IPS-20b (cell line): Measurements from ENCODE around the gene GARNL3.

ENCODE experiments used
- H3K27ac ChIP-seq: one replicate; pipeline ENCODE4 v1.5.1; 2013; ENCODE audit warnings: low read length
- H3K27me3 ChIP-seq: 2 replicates; pipeline ENCODE4 v1.6.1; 2013; ENCODE audit warnings: mild to moderate bottlenecking, low read length, inconsistent platforms; ENCODE audit not compliant: insufficient read depth
- H3K36me3 ChIP-seq: 2 replicates; pipeline ENCODE4 v1.6.1; 2013; ENCODE audit warnings: low read depth, mild to moderate bottlenecking, inconsistent platforms, low read length, moderate library complexity; ENCODE audit not compliant: insufficient read depth
- H3K4me1 ChIP-seq: 2 replicates; pipeline ENCODE4 v1.6.1; 2013; ENCODE audit warnings: mild to moderate bottlenecking, control low read depth, inconsistent platforms, low read length, moderate library complexity; ENCODE audit not compliant: insufficient read depth
- H3K4me3 ChIP-seq: 2 replicates; pipeline ENCODE4 v1.5.1; 2013; ENCODE audit warnings: mild to moderate bottlenecking, low read length, inconsistent platforms
- H3K9ac ChIP-seq: 2 replicates; pipeline ENCODE4 v1.6.1; 2013; ENCODE audit warnings: low read depth, mild to moderate bottlenecking, inconsistent platforms, low read length, moderate library complexity
- H3K9me3 ChIP-seq: 2 replicates; pipeline ENCODE4 v1.6.1; 2013; ENCODE audit warnings: mild to moderate bottlenecking, low read depth, low read length, inconsistent platforms; ENCODE audit not compliant: insufficient read depth

The GARNL3 gene

DNA sequence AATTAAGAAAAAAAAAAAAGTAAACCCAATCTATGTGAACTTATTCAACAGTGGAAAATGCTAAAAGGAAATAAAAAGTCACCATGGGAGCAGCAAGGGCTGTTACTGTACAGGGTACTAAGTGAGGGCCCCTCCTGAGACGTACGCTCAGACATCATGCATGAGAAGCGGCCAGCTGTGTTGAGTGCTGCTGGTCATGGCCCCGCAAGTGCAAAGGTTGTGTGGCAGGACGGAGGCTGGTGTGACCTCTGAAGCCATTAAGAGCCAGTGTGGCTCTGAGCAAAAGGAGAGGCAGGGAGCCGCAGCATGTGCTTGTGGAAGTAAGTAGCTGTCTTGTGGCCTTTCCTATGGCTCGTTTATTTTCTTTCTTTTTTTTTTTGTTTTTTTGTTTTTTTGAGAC, 156.5 kb downstream of the GARNL3 start:
- no peaks in the 10 kb centered on the region for H3K9me3 ChIP-seq
- H3K27me3 ChIP-seq = no peaks in the 10 kb centered on the region
- H3K9ac ChIP-seq = no peak overlapping the region
- H3K4me3 ChIP-seq = no peak overlapping the region
- H3K36me3 ChIP-seq = no peaks in the 10 kb centered on the region
- H3K4me1 ChIP-seq = 0 out of 2 replicates have a peak, but pooled peaks cover 3% of the 10 kb centered on the region
- no peak overlapping the region for H3K27ac ChIP-seq

DNA sequence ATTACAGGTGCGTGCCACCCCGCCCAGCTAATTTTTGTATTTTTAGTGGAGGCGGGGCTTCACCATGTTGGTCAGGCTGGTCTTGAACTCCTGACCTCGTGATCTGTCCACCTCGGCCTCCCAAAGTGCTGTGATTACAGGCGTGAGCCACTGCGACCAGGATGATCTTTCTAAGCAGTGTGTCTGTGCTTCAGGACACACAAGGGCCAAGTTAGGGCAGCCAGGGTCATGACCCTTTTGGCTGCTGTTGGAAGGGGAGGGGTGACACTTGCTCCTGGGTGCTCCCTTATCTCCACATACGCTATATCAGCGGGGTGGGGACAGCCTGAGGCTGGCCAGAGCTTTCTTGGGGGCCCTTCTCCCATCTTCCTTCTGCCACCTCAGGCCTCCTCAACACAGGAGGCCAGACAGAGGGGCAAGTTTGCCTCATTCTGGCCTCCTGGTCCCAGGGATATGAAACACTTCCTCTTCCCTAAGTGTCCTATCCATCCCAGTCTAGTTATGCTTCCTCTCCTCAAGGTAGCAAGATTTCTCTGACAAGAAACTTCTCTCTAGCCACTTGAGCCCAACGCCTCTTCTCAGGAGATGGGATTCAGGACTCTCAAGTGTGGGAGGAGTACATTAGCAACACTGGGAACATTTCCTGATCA, 157.7 kb downstream of the GARNL3 start:
- no peaks in the 10 kb centered on the region for H3K27me3 ChIP-seq
- 0 out of 2 replicates have a peak, but pooled peaks cover 3% of the 10 kb centered on the region for H3K4me1 ChIP-seq
- H3K9me3 ChIP-seq = no peaks in the 10 kb centered on the region
- peak overlapping the region; percentile 93; the same call in 1 of the 2 replicates for H3K9ac ChIP-seq
- no peak overlapping the region for H3K27ac ChIP-seq
- peak overlapping the region; percentile 89; the same call in 1 of the 2 replicates for H3K4me3 ChIP-seq
- H3K36me3 ChIP-seq = no peaks in the 10 kb centered on the region

DNA sequence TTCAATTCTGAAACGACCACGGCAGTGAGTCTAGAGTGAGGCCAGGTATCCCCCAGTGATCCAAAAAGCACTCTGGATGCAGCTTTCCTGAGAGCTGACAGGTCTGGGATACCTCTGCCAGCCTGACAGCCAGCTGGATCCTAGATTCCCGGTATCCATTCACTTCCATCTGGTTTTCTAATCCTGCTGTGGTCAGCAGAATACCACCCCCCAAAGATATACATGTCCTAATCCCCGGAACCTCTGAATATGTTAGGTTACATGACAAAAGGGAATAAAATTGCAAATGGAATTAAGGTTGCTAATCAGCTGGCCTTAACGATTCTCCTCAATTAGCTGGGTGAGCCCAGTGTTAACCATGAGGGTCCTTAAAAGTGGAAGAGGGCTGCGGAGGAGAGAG, 158.2 kb downstream of the GARNL3 start:
- Histone ChIP-seq H3K27ac (peak overlapping the region; percentile 92), H3K36me3 (no peaks in the 10 kb centered on the region), H3K9ac (peak overlapping the region; percentile 93; the same call in 1 of the 2 replicates), H3K27me3 (no peaks in the 10 kb centered on the region), H3K9me3 (no peaks in the 10 kb centered on the region), H3K4me3 (peak overlapping the region; percentile 89), H3K4me1 (0 out of 2 replicates have a peak, but pooled peaks cover 3% of the 10 kb centered on the region)

DNA sequence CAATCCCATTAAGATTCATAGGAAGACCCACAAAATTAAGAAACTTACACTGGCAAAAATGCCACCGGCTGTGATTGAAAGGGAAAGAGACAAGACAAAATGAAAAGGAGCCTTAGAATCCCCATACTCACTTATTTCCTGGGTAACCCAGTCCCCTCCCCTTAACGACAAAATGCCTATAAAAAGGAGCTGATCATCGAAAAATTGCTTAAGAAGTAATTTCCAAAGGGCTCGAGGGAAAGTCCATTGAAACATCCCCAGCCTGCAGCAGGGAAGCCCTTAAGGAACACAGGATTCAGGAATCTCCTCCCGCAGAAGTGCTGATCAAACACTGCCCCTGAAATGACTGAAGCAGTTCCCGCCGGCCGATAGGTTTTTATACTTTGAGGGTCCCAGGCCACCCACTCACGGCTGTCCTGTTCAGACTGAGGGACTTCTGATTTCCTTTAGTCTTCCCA, 158.9 kb downstream of the GARNL3 start:
- no peaks in the 10 kb centered on the region for H3K4me1 ChIP-seq
- no peaks in the 10 kb centered on the region for H3K27me3 ChIP-seq
- peak overlapping the region; percentile 92 for H3K27ac ChIP-seq
- peak overlapping the region; percentile 89 for H3K4me3 ChIP-seq
- H3K36me3 ChIP-seq = peaks cover 4% of the 10 kb centered on the region; the same call in 1 of the 2 replicates
- H3K9ac ChIP-seq = peak overlapping the region; percentile 93
- no peaks in the 10 kb centered on the region for H3K9me3 ChIP-seq

DNA sequence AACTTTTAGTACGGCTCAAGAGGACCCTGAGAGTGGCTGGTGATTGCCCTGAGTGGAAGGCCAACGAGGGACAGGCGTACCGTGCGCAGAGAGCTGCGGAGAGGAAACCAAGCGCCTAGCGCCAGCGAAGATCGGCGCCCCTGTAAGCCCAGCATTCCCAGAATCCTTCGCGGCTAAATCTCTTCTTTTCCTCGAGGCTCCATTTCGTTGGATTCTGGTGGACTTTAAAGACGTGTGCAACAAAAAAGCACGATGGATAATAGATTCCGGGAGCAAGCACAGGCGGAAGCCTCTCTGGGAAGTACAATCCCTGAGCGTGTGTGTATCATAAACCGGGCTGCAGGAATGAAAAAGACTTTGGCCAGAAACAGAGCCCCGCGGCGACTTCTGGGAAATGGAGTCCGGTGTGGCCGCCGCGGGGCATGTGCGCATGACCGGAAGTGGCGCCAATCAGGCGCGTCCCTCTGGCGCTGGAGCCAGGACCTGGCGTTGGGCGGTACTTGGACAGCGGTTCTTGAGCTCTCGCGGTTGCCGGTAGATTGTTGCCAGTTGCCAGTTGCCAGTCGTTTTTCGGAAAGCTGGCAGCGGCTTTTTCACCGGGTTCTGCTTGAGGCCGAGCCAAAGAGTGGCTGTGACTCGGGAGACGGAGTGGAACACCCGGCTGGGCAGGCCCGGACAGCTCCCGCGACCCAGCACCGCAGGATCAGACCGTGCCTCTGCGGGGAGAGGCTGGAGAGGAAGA, 159.5 kb downstream of the GARNL3 start, which contains the start of gene ZNF79:
TSS of gene ZNF79 (plus strand) at position 449 of the 742 bp plus-strand sequence. CDS start 406 bp downstream, outside the sequence.
- H3K9ac ChIP-seq = peak within 1 kb of the TSS; percentile 93
- peak within 1 kb of the TSS; percentile 92 for H3K27ac ChIP-seq
- peaks cover 10% of the 10 kb centered on the region; the same call in 1 of the 2 replicates for H3K36me3 ChIP-seq
- H3K4me1 ChIP-seq = no peaks in the 10 kb centered on the region
- H3K4me3 ChIP-seq = peak within 1 kb of the TSS; percentile 89
- no peaks in the 10 kb centered on the region for H3K27me3 ChIP-seq
- no peaks in the 10 kb centered on the region for H3K9me3 ChIP-seq

DNA sequence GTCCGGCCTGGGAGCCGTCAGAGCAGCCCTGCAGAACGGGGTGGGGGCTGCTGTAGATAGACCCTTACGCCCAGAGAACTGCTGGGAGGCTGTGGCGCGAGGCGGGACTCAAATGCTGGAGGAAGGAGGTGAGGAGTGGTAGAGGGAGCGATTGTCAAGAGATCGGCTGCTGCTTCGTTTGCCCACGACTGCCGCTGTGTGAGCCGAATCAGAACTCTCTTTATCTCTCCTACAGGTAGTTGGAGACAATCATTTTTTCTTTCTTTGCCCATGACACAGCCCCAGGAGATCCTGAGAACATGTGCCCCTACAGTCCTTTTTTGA, 160.1 kb downstream of the GARNL3 start:
- peaks cover 15% of the 10 kb centered on the region; the same call in 1 of the 2 replicates for H3K36me3 ChIP-seq
- peak overlapping the region; percentile 89 for H3K4me3 ChIP-seq
- H3K4me1 ChIP-seq = no peaks in the 10 kb centered on the region
- H3K9ac ChIP-seq = peak overlapping the region; percentile 93
- H3K9me3 ChIP-seq = no peaks in the 10 kb centered on the region
- no peaks in the 10 kb centered on the region for H3K27me3 ChIP-seq
- peak overlapping the region; percentile 92 for H3K27ac ChIP-seq

DNA sequence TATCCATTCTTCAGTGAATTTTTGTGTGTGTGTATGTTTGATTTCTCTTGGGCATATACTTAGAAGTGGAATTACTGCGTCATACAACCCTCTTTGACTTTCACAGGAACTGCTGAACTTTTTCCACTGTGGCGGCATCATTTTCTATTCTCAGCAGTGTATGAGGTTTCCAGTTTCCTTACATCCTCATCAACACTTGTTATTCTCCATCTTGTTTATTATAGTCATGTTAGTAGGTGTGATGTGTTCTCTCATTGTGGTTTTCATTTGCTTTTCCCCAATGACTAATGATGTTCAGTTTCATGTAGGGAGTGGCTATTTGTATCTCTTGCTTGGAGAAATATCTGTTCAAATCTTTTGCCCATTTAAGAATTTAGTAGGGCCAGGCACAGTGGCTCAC, 162.2 kb downstream of the GARNL3 start:
- Histone ChIP-seq H3K27me3 (no peaks in the 10 kb centered on the region), H3K36me3 (peaks cover 28% of the 10 kb centered on the region; the same call in 1 of the 2 replicates), H3K4me3 (no peak overlapping the region), H3K9me3 (no peaks in the 10 kb centered on the region), H3K27ac (no peak overlapping the region), H3K4me1 (no peaks in the 10 kb centered on the region), H3K9ac (no peak overlapping the region)

DNA sequence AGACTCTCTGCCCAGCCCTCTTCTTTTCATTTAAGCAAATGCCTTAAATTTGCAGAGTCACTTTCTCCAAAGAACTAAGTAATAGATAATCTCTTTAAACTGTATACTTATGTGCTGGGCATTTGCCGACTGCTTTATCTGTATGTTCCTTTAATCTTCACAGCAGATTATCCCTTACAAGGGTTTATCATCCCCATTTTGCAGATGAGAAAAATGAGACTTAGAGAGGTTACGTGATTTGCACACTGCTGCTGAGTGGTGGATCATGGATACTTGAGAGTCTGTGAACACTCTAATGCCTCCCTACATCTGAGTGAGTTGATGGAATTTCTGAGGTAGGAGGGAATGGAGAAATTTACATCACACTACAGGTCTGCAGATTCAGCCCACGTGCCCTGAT, 163.8 kb downstream of the GARNL3 start:
- Histone ChIP-seq H3K36me3 (peaks cover 34% of the 10 kb centered on the region), H3K4me1 (no peaks in the 10 kb centered on the region), H3K9me3 (no peaks in the 10 kb centered on the region), H3K4me3 (no peak overlapping the region), H3K9ac (no peak overlapping the region), H3K27me3 (no peaks in the 10 kb centered on the region), H3K27ac (no peak overlapping the region)

DNA sequence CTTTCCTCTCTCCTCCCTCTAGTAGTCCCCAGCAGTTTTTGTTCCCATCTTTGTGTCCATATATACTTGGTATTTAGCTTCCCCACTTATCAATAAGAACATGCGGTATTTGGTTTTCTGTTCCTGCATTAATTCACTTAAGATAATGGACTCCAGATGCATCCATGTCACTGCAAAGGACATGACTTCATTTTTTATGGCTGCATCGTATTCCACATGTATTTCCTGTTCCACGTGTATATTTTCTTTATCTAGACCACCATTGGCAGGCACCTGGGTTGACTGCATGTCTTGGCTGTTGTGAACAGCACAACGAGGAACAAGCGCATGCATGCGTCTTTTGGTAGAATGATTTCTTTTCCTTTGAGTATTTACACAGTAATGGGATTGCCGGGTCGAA, 165.8 kb downstream of the GARNL3 start:
- H3K9me3 ChIP-seq = no peaks in the 10 kb centered on the region
- no peaks in the 10 kb centered on the region for H3K27me3 ChIP-seq
- H3K4me1 ChIP-seq = no peaks in the 10 kb centered on the region
- no peak overlapping the region for H3K9ac ChIP-seq
- no peak overlapping the region for H3K27ac ChIP-seq
- H3K4me3 ChIP-seq = no peak overlapping the region
- H3K36me3 ChIP-seq = peaks cover 53% of the 10 kb centered on the region

DNA sequence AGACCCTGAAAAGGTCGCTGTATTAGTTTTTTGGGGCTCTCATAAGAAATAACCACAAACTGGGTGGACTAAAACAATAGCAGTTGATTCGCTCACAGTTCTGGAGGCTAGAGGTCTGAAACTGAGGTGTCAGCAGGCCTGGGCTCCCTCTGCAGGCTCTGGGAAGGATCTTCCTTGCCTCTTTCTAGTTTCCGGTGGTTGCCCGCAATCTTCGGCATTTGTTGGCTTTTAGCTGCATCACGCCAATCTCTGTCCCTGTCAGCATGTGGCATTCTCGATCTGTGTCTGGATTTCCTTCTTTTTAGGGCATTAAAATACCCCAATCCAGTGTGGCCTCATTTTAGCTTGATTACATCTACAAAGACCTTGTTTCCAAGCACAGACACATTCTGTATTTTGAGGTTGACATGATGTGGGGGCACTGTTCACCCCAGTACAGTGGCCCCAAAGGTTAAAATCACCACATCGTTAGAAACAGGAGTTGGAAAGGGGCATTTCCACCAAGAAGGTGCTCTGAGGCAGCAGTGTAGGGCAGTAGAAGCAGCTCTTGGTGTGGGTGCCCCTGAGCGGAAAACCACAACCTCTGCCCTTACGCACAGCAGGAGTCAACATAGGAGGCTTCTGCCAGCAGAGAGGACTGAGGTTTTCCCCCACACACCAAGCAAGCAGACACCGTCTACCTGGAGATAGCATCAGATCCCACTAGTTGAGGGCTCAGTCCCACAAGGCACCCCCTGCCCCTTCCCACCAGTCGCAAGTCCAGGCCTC, 173.1 kb downstream of the GARNL3 start:
- Histone ChIP-seq H3K4me3 (no peak overlapping the region), H3K9me3 (no peaks in the 10 kb centered on the region), H3K27ac (no peak overlapping the region), H3K36me3 (peaks cover 81% of the 10 kb centered on the region), H3K9ac (no peak overlapping the region), H3K4me1 (no peaks in the 10 kb centered on the region), H3K27me3 (no peaks in the 10 kb centered on the region)

DNA sequence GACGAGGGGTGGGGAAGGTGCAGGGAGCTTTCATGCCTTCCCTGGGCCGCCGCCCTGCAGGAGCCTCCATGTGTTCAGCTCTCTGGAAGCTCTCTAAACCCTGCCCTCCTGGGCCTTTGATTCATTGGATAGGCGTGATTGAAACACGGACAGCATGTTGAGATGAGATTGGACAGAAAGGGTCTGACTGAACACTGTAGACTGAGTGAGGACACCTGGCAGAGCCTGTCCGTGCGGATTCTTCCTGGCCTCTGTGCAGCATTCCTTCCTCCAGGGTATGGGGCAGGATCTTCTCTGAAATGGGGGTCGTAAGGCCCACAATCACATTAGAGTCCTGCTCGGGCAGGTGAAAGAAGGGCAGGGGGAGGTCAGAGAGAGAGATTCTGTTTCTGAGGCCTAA, 173.8 kb downstream of the GARNL3 start:
- H3K4me3 ChIP-seq = no peak overlapping the region
- no peaks in the 10 kb centered on the region for H3K9me3 ChIP-seq
- H3K27me3 ChIP-seq = no peaks in the 10 kb centered on the region
- H3K36me3 ChIP-seq = peaks cover 77% of the 10 kb centered on the region
- H3K4me1 ChIP-seq = no peaks in the 10 kb centered on the region
- no peak overlapping the region for H3K27ac ChIP-seq
- H3K9ac ChIP-seq = no peak overlapping the region
